ENCODE results near the gene EMD. TPM values are rescaled to one million over a fixed set of nuclear protein-coding genes. Genes with fewer than 3 reads are reported as not detected.
A peak's percentile ranks its signal among the peaks of the same experiment; 100 is the strongest.

The EMD gene
- polyA plus RNA-seq, 12 donors: 36.2 to 121 (median 46.3) TPM; not detected in 1

DNA sequence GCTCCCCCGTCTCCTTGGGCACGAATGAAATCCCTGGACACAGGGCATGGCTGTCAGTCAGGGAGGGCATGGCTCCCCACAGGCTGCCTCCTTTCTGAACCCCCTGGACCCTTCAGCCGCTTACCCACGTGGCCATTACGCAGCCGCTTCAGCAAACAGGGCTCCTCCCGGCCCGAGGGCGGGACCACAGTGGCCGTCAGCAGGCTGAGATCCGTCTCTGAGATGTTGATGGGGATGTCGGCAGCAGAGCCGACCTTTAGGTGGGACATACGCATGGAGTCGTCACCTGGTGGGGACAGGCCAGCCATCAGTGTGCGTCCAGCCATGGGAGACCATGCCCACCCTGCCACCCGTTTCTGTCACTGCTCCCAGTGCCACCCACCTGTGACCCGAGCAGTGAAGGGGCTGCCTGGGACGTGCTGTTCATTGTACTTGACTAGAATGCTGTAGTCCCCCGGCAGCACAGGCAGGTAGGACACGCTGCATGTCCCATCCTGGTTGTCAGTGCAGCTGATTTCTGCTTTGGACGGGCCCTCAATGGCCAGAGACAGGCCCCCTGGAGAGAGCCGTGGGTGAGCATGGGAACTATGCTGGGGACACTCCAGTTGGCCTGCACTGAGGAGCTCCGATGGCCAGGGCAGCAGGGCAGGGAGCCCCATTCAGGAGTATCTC, 25.8 kb upstream of the EMD start:
- DNase-seq: no peak

DNA sequence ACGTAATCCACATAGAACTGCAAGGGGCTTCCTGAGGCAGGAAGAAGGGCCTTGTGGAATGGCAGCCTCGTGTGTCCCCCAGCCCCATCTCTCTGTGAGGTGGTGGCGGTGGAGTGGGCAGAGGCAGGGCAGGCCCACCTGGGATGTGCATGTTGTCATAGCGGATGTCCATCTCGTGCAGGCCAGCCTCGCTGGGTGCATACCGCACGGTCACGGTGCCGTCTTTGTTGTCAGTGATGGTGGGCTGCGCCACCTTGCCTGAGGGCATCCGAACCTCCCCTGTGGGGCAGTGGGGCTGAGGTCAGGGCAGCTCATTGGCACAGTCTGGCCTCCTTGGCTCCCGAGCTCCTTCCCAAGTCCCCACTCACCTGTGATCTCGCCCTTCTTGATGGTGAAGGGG, 25.1 kb upstream of the EMD start:
- no peak for DNase-seq

DNA sequence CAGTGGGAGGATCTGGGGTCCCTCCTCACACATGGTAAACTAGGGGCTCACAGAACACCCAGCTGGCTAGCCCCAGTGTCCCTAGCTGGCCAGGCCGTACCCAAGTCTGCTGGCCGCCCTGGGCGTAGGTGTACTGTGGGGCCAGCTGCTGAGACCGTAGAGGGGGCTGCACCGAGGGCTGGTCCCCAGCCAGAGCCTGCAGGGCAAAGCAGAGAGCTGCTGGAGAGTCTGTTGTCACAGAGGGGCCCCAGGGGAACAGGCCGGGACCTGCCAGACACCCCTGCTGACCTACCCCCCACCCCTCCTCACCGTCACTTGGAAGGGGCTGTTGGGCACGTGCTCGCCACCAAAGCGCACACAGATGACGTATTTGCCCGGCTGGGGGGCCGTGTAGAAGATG, 24.6 kb upstream of the EMD start:
- DNase-seq: no peak

DNA sequence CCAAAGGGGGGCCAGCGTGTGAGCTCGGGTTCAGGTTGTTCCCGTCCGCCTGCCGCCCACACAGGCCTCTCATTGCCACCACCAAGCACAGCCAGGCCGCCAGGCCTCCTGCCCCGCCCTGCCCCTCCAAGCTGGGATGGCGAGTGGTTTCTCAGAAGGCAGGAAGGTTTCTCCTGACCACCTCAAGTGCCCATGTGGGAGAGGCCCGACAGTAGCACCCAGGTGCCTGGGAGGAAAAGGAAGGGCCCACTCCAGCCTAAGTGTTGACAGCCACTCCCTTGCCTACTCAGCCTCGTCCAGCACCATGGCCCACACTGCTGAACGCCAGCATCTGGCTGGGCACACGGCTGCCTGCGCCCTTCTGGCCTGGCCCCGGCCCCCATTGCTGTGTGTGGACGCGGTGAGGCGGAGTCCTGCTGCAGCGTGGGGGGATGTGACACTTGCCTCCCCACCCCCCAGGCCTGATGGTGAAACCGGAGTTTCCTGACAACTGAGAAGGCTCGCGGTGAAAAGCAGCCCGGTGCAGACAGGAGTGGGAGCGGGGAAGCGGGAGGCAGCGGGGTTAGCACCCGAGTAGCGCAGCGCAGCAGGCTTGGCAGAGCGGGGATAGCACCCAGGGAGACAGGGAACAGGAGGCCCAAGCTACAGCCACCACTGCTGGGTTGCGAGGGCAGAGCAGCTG, 23.9 kb upstream of the EMD start:
- DNase-seq: no peak

DNA sequence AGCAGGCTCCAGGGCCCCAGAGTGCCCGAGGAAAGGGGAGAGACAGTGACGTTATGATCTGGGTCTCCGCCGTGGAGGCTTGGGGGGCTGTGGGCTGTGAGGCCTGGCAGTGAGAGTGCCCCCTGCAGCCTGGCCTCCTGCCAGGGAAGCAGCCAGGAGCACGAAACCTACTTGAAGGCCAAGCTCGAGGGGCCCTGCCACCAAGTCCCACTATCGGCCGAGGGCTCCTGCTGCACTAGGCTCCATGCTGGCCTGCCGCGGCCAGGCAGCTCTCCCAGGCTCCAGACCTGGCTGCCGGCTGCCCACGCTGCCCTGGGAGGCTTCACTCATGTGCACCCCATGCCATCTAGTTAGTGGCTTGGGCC, 23.3 kb upstream of the EMD start:
- no peak for DNase-seq

DNA sequence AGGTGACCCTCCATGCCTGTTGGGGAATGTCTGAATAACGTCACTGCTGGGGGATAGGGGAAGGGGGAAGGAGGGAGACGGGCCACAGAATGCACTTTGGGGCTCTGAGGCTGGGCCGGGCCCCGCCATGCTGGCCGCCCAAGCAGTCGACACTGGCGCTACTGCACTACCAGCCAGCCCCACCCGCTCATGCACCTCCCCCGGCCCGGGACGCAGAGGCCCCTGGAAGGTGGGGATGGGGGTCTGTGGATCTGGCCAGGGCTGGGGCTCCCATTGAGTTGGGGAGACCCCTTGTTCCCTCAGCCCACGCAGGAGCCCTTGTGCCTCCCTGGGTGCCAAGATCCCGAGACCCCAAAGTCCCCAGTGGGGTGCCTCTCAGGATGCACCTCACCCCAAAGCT, 22.5 kb upstream of the EMD start:
- no peak for DNase-seq

DNA sequence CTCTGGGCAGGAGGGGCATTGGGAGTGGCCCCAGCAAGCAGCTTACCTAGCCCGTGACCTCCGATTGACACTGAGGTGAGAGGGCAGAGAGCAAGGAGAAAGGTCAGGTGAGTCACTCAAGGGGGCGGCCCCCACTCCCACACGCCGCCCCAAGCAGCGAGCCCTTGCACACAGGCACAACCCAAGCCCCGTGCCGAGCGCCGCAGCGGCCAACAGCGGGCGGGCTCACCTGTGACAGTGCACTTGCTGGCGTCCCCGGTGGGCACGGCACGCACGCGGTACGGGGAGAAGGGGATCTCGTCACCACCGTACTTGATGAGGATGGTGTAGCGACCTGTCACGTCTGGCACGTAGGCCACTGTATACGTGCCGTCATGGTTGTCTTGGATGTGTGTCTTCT, 21.9 kb upstream of the EMD start:
- no peak for DNase-seq

DNA sequence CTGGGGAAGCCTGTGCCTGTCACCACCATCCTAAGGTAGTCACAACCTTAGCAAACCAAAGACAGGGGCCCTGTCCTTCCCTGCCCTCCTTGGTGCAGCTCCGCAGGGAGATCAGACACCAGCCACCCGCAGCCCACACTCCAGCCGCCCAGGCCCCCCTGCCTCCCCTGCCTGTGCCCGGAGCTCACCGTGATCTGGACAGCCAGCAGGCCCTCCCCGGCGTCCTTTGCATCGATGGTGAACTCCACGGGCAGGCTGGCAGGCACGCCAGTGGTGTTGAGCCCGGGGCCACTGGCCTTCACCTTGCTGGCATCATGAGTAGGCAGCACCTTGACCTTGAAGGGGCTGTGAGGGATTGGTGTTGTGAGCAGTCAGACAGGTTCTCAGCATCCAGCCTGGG, 21.1 kb upstream of the EMD start:
- no peak for DNase-seq

DNA sequence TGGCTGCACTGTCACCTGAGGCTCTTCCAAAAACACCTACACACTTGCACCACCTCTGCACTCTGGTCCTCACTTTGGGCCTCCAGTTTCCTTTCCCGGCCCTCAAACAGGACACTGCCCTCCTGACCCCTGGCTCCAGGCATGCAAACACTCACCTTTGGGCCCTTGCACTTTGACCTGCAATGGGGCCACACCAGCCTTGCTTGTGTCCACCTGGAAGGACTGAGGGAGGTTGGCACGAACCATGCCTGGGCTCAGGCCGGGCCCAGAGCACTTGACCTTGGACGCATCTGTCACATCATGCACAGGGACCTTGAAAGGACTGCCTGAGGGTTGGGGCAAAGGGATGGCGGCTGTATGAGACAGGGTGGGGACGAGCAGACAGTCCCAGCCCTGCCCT, 20.3 kb upstream of the EMD start:
- DNase-seq: no peak

DNA sequence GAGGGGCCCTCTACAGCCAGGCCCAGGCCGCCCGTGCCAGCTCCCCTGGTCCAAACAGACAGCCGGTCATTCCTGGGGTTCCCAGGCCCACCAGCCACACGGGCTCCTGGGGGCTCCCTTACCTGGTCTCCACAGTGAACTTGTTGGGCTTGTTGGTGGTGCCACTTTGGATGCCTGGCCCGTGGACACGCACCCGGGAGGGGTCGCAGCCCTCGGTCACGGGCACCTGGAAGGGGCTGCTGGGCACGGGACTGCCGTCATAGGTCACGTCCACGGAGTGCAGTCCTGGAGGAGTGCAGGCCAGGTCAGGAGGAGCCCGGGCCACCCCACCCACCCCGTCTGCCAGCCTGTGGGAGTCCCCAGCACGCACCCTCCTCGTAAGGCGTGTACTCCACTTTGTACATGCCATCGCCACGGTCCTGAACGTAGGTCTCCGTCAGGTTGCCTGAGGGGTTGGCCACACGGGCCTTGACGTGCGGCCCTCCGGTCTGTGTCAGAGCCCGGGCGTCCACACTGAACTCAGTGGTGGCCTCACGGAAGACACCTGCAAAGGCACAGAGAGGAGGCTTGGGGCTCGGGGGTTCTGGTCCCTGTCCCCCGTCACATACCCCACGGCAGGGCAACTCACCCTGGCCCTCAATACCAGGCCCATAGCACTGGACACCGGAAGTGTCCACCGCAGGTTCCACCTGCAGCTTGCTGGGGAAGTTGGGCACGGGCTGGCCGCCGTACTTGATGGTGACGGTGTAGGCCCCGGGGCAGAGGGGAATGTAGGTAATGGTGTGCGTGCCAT, 19.5 kb upstream of the EMD start:
- DNase-seq: no peak

DNA sequence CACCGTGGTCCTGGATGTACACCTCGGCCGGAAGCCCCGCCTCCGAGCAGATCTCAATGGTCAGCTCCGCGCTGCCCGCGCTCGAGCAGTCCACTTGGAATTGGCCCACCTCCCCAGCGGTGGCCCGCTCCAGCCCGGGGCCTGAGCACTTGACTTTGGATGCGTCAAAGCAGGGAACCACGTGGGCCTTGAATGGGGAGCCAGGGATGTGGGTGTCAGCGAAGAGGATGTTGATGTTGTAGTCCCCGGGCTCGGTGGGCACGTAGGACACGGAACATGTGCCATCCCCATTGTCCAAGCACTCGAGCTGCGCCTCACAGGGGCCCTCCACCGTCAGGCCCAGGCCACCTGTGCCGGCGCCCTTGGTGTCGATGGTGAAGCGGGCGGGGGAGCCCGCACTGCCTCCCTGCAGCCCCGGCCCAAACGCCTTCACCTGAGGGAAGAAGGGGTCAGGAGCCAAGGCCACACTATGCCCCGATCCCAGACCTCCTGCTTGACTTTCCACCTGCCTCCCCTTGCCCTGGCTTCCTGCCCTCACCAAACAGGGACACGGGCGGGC, 18.9 kb upstream of the EMD start:
- no peak for DNase-seq

DNA sequence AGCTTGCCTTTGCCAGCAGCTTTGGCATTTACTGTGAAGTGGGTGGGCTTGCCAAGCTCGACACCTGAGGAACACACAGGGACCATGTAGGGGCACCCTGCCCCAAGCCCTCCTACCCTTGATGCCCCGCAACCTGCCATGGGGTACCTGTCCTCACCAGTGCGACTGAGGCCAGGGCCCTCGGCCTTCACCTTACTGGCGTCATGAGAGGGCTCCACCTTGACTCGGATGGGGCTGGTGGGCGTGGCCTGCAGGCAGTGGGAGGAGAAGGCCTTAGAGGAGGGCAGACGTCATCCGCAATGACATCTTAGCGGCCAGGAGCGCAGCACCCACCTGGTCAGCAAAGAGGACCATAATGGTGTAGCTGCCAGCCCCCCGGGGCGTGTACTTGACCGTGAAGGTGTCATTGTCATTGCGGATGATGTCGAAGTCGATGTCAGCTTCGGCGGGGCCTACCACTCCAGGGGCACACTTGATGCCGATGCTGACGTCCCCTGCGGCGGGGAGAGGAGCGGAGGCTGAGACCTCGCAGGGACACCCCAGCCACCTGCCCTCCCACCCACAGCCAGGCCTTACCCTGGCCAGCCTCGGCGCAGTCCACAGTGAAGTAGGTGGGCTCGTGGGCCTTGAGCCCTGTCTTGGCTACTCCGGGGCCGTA, 16.9 kb upstream of the EMD start:
- DNase-seq: no peak

DNA sequence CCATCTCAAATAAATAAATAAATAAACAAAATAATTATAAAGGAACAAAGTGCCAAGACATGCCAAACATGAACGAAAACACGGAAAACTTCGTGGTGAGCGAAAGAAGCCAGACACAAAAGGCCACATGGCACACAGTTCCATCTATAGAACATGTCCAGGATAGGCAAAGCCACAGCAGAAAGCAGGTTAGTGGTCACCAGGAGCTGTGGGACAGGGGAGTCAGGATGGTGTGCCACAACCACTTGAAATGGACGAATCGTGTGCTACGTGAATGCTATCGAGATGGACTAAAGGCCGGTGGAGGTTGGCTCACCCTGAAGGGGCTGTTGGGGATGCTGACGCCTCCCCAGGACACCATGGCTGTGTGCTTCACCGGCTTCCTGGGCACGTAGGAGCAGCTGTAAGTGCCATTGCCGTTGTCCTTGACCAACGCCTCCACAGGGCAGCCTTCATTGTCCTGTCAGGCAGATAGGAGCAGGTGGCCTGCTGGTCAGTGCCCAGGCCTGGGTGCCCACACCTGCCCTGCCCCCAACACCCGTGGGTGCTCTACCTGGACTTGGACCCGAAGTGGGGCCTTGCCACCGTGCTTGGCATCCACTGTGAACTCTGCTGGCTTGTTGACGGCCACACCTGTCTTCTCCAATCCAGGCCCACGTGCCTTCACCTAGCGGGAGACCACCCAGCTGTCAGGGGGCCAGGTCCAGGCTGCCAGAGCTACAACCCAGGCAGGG, 15.2 kb upstream of the EMD start:
- DNase-seq: no peak

DNA sequence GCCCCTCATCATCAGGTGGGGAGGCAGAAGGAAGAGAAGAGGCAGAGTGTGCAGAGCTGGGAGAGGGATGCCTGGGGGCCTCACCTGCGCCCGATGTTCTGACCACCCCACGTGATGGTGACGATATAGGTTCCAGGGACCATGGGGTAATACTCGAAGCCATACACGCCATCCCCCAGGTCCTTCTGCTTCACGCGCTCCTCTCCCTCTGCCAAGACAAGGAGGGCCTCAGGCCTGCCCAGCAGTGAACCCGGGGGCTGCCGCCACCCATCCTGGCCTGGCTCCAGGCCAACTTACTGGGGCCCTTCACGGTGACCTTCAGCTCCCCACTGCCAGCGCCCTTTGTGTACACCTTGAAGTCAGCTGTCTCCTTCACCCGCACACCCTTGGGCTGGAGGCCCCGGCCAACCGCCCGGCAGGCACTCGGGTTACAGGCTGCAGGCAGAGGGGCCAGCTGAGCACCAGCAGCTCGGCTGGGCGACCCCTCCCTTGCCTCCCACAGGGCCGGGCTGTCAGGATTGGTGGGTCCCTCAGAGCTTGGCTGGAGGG, 14.0 kb upstream of the EMD start:
- no peak for DNase-seq

DNA sequence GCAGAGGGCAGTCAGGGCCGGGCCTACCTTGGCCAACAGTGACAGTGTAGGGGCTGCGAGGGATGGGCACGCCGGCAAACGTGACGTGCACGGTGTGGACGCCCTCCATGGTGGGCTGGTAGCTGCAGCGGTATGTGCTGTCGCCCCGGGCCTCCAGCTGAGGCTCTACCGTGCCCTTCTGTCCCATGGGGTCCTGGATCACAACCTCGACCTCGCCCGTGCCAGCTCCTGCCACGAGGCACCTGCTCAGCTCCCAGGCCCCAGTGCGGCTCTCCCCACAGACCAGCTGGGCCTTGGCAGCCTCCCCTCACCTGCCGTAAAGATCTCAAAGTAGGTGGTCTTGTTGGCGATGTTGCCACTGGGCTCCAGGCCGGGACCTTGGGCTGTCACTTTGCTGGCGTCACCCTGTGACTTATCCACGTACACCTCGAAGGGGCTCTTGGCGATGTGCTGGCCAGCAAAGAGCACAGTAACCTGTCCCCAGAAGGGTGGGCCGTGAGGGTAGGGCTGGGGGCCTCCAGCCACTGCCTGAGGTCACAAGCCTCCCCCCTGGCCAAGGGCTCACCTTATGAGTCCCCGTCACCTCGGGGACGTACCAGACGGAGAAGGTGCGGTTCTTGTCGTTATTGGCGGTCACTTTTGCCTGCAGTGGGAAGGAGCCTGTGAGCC, 13.0 kb upstream of the EMD start:
- no peak for DNase-seq

DNA sequence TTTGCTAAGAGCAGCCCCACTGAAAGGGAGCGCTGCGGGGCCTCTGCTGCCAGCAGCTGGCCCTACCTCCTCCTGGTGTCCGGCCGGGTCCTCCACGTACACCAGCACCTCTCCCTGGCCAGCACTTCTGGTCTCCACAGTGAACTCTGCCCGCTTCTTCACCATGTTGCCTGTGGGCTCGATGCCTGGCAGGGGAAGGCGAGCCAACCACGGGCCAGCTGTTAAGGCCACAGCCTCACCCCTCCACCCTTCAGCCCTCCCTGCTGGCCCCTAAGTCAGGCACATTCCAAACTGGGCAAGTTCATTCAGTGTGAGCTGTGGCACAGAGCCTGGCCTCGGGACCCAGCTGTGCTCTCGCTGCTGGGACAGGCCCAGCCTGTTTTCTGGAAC, 12.4 kb upstream of the EMD start:
- DNase-seq: no peak

DNA sequence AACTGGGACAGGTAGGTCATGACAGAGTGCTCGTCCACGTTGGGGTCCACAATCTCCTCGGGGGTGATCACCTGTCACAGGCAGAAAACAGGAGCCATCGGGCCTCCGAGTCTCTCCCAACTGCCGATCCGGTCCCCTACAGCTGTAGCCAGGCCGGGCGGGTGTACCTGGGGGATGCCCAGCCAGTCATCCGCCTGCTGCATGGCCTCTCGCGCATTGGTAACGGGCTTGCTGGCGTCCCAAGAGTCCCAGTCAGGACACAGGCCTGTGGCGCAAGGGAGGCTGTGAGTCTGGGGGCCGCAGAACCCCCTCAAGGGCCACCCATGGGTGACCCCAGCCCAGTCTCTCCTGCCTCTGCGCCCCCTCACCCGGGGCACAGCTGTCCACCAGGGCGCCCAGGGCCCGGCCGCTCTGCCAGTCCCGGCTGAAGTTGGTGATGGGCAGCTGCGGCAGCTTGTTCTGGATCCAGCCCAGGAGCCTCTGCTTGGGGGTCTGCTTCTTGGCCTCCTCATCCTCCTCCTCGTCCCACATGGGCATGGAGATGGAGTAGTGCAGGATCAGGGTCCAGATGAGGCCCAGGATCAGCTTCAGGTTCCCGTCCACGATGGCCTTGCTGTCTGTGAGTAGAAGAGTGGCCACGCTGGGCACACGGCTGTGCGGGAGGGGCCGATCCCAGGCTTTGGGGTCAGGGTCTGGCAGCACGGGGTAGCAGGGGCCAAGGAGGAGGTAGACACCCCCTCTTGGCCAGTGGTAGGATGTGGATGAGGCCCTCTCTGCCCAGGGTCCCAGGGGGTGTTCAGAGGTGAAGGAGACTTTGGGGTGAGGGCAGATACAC, 11.4 kb upstream of the EMD start:
- DNase-seq: no peak

DNA sequence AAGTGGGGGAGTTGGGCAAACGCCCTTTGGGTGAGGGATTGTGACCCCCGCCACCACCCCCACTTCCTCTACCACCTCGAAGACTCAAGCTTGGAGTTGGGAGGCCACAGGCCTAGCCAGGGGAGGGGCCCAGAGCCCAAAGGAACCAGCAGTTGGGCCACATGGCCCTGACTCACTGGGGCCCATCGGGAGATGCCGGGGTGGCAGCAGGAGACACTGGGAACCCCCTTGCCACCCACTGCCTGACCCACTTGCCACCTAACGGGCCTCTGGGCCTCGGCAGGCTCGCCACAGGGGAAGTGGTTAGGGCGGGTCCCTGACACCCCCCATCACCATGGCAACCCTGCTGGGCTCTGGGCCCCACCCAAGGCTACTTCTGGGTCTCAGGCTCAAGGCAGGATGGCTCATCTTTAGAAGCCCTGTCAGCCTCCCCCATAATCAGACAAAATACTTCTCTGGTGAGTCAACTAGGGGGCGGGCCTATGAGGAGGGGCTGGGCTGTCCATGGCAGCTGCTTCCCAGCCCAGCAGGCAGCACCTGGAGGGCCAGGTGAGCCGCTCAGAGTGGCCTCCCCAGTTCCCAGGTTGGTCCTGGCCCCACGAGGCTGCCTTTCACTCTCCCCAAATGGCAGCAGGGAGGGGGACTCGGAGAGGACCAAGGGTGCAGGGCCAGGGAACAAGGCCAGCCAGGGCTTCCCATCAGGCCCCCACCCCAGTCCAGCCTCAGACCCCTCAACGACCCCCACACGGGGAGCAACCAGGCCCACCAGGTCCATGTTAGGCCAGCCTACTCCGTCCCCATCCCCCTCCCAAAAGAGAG, 10.3 kb upstream of the EMD start:
- peak; percentile 38 for DNase-seq
